PFSK-1 (cell line): ENCODE data around the gene RAB8A.

Source experiments
- TAF1 ChIP-seq: IDR thresholded peaks from 2 replicates; pipeline ENCODE4 v1.6.1; 2012; ENCODE audit warnings: low read length, control low read depth, borderline replicate concordance; ENCODE audit not compliant: insufficient read depth
- TF ChIP-seq, protein P1 (sequence below), 2 experiments: IDR thresholded peaks; 2 replicates each; pipeline versions ENCODE4 v1.6.1 to v1.8.0; 2011 to 2012; ENCODE audit warnings: low read depth in 2 of 2, low read length in 2 of 2, control low read depth in 1 of 2, inconsistent platforms in 1 of 2, mild to moderate bottlenecking in 1 of 2, moderate library complexity in 1 of 2; ENCODE audit not compliant: insufficient read depth in 1 of 2

DNA sequence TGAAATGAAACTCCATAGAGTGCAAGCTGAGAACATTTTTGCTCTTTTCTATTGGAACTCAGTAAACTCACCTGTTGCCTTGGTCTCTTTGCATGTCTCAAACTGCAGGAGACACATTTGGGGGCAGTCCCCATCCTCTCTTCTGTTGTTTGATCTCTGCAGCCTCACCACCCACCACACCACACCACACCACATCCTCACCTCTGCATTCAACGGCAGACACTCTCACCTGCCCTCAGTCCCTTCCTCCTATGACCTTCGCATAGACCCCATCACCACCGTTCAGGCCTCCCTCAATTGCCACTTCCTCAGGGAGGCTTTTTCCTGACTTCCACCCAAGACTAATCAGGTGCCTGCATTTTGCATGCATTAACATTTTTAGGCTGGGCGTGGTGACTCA lies 49.7 kb upstream of the RAB8A start:
- TF ChIP-seq, protein P1, sequence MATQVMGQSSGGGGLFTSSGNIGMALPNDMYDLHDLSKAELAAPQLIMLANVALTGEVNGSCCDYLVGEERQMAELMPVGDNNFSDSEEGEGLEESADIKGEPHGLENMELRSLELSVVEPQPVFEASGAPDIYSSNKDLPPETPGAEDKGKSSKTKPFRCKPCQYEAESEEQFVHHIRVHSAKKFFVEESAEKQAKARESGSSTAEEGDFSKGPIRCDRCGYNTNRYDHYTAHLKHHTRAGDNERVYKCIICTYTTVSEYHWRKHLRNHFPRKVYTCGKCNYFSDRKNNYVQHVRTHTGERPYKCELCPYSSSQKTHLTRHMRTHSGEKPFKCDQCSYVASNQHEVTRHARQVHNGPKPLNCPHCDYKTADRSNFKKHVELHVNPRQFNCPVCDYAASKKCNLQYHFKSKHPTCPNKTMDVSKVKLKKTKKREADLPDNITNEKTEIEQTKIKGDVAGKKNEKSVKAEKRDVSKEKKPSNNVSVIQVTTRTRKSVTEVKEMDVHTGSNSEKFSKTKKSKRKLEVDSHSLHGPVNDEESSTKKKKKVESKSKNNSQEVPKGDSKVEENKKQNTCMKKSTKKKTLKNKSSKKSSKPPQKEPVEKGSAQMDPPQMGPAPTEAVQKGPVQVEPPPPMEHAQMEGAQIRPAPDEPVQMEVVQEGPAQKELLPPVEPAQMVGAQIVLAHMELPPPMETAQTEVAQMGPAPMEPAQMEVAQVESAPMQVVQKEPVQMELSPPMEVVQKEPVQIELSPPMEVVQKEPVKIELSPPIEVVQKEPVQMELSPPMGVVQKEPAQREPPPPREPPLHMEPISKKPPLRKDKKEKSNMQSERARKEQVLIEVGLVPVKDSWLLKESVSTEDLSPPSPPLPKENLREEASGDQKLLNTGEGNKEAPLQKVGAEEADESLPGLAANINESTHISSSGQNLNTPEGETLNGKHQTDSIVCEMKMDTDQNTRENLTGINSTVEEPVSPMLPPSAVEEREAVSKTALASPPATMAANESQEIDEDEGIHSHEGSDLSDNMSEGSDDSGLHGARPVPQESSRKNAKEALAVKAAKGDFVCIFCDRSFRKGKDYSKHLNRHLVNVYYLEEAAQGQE (IDR thresholded peaks at IDR 0.05; ENCODE audit: insufficient read depth in 1 of 2, low read depth in 2 of 2, low read length in 2 of 2), result no peak
- no peak for TF ChIP-seq TAF1
